ENCODE data around the gene THSD7A.

DNA sequence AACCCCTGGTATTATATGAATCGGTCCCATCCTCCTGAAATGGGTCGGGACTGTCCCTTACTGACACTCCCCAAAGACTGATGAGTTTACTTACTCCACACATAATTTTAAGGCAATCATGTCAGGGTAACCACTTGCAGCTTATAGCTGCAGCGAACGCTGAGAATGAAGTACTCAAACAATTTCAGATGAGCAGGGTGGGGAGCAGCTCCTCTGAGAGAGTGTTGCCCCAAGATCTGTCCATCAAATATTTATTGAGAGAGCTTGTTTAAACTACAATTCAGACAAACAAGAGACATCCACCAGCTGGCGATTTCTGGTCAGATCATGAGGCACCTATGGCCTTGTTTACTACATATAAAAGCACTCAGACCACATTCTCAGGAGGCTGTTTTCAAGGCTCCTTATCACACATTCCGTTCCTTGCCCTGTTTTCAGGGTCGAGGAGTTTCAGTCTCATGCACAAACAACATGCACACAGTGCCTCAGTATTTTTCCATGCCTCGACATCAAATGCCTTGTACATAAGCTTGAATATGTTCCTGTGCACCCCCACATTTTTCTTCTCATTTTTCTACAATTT is 80.1 kb downstream of the THSD7A start:
- TF ChIP-seq, protein P1, sequence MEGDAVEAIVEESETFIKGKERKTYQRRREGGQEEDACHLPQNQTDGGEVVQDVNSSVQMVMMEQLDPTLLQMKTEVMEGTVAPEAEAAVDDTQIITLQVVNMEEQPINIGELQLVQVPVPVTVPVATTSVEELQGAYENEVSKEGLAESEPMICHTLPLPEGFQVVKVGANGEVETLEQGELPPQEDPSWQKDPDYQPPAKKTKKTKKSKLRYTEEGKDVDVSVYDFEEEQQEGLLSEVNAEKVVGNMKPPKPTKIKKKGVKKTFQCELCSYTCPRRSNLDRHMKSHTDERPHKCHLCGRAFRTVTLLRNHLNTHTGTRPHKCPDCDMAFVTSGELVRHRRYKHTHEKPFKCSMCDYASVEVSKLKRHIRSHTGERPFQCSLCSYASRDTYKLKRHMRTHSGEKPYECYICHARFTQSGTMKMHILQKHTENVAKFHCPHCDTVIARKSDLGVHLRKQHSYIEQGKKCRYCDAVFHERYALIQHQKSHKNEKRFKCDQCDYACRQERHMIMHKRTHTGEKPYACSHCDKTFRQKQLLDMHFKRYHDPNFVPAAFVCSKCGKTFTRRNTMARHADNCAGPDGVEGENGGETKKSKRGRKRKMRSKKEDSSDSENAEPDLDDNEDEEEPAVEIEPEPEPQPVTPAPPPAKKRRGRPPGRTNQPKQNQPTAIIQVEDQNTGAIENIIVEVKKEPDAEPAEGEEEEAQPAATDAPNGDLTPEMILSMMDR (IDR thresholded peaks at IDR 0.05), result no peak
- no peak for TF ChIP-seq EZH2phosphoT487 (IDR thresholded peaks at IDR 0.05)

Data from neural progenitor cell (in vitro differentiated cells).